Effector memory CD8-positive, alpha-beta T cell (primary cell): ENCODE results near the gene CD300C.
"Not testable (repeated sequence)": the region's sequence is repeated elsewhere in the genome, so short reads cannot be mapped to it uniquely, and the experiment has no call there.

Experiments used
- ATAC-seq: fragments of 150-1000 bp; cut with Tn5 transposase; replicated peaks from 2 replicates; pipeline ENCODE4 v1.10.0; 2021; ENCODE audit warnings: mild to moderate bottlenecking, moderate library complexity
- DNase-seq, 3 experiments: peaks; one replicate each; pipeline ENCODE4 v3.0.0; 2021
- H3K27ac Mint-ChIP-seq, 2 donors: one replicate each; pipeline ENCODE4 v1.8.0; 2022; ENCODE audit warnings: mild to moderate bottlenecking in 2 of 2, mixed read lengths in 2 of 2, moderate library complexity in 2 of 2
- H3K27me3 Mint-ChIP-seq, 2 donors: one replicate each; pipeline ENCODE4 v1.8.0; 2022; ENCODE audit warnings: mixed read lengths in 2 of 2
- H3K36me3 Mint-ChIP-seq: one replicate; pipeline ENCODE4 v1.8.0; 2022; ENCODE audit warnings: mild to moderate bottlenecking, moderate library complexity, mixed read lengths; ENCODE audit not compliant: insufficient read depth
- H3K4me1 Mint-ChIP-seq, 2 donors: one replicate each; pipeline ENCODE4 v1.8.0; 2022; ENCODE audit warnings: low read depth in 2 of 2, mixed read lengths in 2 of 2
- H3K4me3 Mint-ChIP-seq, 2 donors: one replicate each; pipeline ENCODE4 v1.8.0; 2022; ENCODE audit warnings: mild to moderate bottlenecking in 2 of 2, mixed read lengths in 2 of 2, moderate library complexity in 2 of 2
- H3K9me3 Mint-ChIP-seq, 2 donors: one replicate each; pipeline ENCODE4 v1.8.0; 2022; ENCODE audit warnings: mixed read lengths in 2 of 2

Gene CD300C

DNA sequence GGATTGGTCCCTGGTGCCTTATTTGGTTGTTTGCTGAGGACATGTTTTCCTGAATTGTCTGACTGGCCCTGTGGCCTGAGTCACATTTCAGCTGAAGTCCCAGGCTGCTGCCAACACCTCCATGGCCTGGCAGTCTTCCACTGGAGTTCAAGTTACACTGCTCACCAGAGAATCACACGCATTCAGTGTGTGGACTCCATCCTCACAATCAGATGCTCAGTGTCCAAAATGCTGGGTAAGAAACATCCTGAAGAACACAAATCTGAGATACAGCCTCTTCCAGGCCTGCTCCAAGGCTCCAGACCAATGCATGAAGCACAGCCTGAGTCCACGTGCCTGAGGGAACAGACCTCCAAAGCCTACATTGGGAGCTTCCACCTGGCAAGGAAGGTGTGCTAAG is 33.9 kb downstream of the CD300C start:
- DNase-seq: no peak
- H3K27ac Mint-ChIP-seq: no peak overlapping the region
- peaks cover 12% of the 10 kb centered on the region for H3K36me3 Mint-ChIP-seq
- ATAC-seq: no peak
- H3K9me3 Mint-ChIP-seq: peaks cover 8 to 13% of the 10 kb centered on the region in 2 donors
- H3K4me3 Mint-ChIP-seq: no peak overlapping the region
- H3K4me1 Mint-ChIP-seq: peaks cover 8 to 12% of the 10 kb centered on the region in 2 donors
- peaks cover 16 to 44% of the 10 kb centered on the region in 2 donors for H3K27me3 Mint-ChIP-seq

DNA sequence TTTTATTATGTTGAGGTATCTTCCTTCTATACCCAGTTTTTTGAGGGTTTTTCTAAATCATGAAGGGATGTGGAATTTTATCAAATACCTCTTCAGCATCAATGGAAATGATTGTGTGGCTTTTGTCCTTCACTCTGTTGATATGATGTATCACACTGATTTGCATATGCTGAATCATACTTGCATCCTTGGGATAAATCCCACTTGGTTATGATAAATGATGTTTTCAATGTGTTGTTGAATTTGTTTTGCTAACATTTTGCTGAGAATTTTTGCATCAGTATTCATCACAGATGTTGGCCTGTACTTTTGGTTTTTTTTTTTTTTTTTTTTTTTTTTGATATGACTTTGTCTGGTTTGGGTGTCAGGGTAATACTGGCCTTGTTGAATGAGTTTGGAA is 37.8 kb downstream of the CD300C start:
- DNase-seq (no peak), ATAC-seq (no peak)
- H3K4me3 Mint-ChIP-seq: no peak overlapping the region
- no peaks in the 10 kb centered on the region for H3K4me1 Mint-ChIP-seq
- no peaks in the 10 kb centered on the region for H3K36me3 Mint-ChIP-seq
- peaks cover 16 to 22% of the 10 kb centered on the region in 2 donors for H3K27me3 Mint-ChIP-seq
- H3K27ac Mint-ChIP-seq: no peak overlapping the region
- no peaks in the 10 kb centered on the region for H3K9me3 Mint-ChIP-seq

GRCh38 chr17:74503949-74504348 is 42.0 kb downstream of the CD300C start:
- ATAC-seq, H3K4me1 Mint-ChIP-seq, DNase-seq, H3K36me3 Mint-ChIP-seq, H3K27me3 Mint-ChIP-seq, H3K4me3 Mint-ChIP-seq, H3K27ac Mint-ChIP-seq, H3K9me3 Mint-ChIP-seq: not testable (repeated sequence)

- H3K4me3 Mint-ChIP-seq: no peak overlapping the region
- no peak for ATAC-seq
- no peak for DNase-seq
- H3K9me3 Mint-ChIP-seq: no peaks in the 10 kb centered on the region
- H3K27me3 Mint-ChIP-seq: no peaks in the 10 kb centered on the region
- no peak overlapping the region for H3K27ac Mint-ChIP-seq
- H3K4me1 Mint-ChIP-seq: no peaks in the 10 kb centered on the region
- no peaks in the 10 kb centered on the region for H3K36me3 Mint-ChIP-seq
Observed at GRCh38 chr17:74502861-74503260, 43.1 kb downstream of the CD300C start.

DNA sequence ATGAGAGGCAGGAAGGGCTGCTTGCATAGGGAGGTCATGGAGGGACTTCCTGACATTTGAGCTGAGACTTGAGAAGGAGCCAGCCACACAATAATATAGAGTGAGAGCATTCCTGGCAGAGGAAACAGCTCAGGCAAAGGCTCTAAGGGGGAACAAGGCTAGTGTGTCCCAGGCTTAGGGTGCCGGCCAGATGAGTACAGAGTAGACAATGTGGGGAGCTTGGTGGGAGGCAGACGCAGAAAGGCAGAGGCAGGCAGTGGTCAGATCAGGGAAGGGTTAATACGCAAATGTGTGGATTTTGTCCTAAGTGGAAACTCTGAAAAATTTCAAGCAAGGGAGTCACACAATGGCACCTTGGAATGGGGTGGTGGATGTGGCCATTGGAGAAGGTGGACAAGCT is 45.9 kb downstream of the CD300C start:
- Mint-ChIP-seq H3K4me1 (no peaks in the 10 kb centered on the region), H3K27me3 (peaks cover 5 to 8% of the 10 kb centered on the region in 2 donors), H3K36me3 (no peaks in the 10 kb centered on the region), H3K4me3 (no peak overlapping the region), H3K27ac (no peak overlapping the region), H3K9me3 (no peaks in the 10 kb centered on the region)
- DNase-seq (no peak), ATAC-seq (no peak)

- no peak for ATAC-seq
- Mint-ChIP-seq H3K9me3 (no peaks in the 10 kb centered on the region), H3K27me3 (peaks cover 5 to 8% of the 10 kb centered on the region in 2 donors), H3K27ac (peak overlapping the region in 1 of 2 donors; percentile 10), H3K4me1 (peaks cover 6 to 7% of the 10 kb centered on the region in 2 donors), H3K36me3 (no peaks in the 10 kb centered on the region), H3K4me3 (no peak overlapping the region)
- no peak for DNase-seq
Observed at GRCh38 chr17:74497471-74497870, 48.4 kb downstream of the CD300C start.

DNA sequence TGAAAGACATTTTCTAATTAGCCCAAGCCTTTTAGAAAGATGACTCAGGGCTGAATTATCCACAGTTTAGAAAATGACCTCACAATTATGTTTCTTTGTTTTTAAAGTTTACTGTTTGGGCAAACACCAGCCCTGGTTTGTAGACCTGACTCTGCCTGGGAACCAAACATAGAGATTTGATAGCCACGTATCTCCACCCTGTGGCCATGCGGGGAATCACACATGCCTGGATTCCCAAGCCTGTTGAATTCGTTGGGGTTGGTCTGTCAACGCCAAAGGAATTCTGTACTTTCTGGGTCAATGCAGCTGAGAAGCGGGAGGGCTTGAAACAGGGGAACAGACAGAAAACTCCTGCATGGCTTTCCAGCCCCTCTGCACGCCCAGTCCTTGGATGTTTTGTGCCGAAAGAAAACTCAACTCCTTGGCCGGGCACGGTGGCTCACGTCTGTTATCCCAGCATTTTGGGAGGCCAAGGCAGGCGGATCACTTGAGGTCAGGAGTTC is 52.5 kb downstream of the CD300C start:
- DNase-seq (peak; percentile 64 to 79 (median 67)), ATAC-seq (peak; percentile 85)
- Mint-ChIP-seq H3K27ac (peak overlapping the region in 1 of 2 donors; percentile 35), H3K36me3 (peaks cover 7% of the 10 kb centered on the region), H3K4me3 (peak overlapping the region in 1 of 2 donors; percentile 31), H3K4me1 (peaks cover 27 to 29% of the 10 kb centered on the region in 2 donors), H3K27me3 (peaks cover 5 to 8% of the 10 kb centered on the region in 2 donors), H3K9me3 (no peaks in the 10 kb centered on the region)

DNA sequence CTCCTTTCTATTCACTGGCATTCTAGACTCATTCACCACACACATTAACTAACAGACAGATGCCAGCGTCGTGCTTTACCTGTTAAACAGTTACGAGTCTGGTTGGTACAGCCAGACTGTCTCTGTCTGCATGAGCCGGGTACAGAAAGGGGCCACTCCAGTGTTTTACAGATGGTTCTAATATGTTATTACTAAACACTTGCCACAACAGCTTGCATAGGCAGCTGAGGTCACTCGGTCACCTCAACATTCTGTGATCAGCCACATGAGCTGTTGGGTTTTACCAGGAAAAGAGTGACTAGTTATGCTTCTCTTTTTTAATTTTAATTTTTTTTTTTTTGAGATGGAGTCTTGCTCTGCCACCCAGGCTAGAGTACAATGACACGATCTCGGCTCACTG is 54.3 kb downstream of the CD300C start:
- DNase-seq (no peak), ATAC-seq (peak; percentile 32)
- no peaks in the 10 kb centered on the region for H3K27me3 Mint-ChIP-seq
- H3K27ac Mint-ChIP-seq: peak overlapping the region; percentile 53 to 72
- no peak overlapping the region for H3K4me3 Mint-ChIP-seq
- H3K4me1 Mint-ChIP-seq: peaks cover 34% of the 10 kb centered on the region in 2 donors
- H3K36me3 Mint-ChIP-seq: peaks cover 7% of the 10 kb centered on the region
- no peaks in the 10 kb centered on the region for H3K9me3 Mint-ChIP-seq
